Natural killer cell (primary cell): ENCODE results near the gene SCN5A. TPM values are rescaled to one million over a fixed set of nuclear protein-coding genes. Genes with fewer than 3 reads are reported as not detected.
A peak's percentile ranks its signal among the peaks of the same experiment; 100 is the strongest.

ENCODE experiments used
- ATAC-seq, 3 donors: fragments of 150-1000 bp in 2 of 3; fragments of 200-7000 bp in 1 of 3; cut with Tn5 transposase; 1 replicate in 1 of 3; 2 replicates in 2 of 3; pipeline ENCODE4 v1.10.0; 2021; ENCODE audit warnings: mild to moderate bottlenecking in 2 of 3, moderate library complexity in 2 of 3
- DNase-seq, 2 donors: peaks; one replicate each; pipeline versions ENCODE4 v3.0.0 to v3.0.0-alpha.2; 2013 to 2021; ENCODE audit warnings: mixed read lengths in 1 of 2
- H3K27ac ChIP-seq: one replicate; pipeline ENCODE4 v1.5.1; 2013; ENCODE audit warnings: mild to moderate bottlenecking, low read length
- H3K27me3 ChIP-seq: one replicate; pipeline ENCODE4 v1.6.1; 2013; ENCODE audit warnings: low read length; ENCODE audit not compliant: control insufficient read depth, insufficient read depth
- H3K36me3 ChIP-seq: one replicate; pipeline ENCODE4 v1.6.1; 2013; ENCODE audit warnings: low read length; ENCODE audit not compliant: control insufficient read depth, insufficient read depth
- H3K4me1 ChIP-seq: one replicate; pipeline ENCODE4 v1.6.1; 2013; ENCODE audit warnings: low read length; ENCODE audit not compliant: control insufficient read depth, insufficient read depth
- H3K4me3 ChIP-seq: one replicate; pipeline ENCODE4 v1.5.1; 2013; ENCODE audit warnings: low read length
- H3K9me3 ChIP-seq: one replicate; pipeline ENCODE4 v1.6.1; 2013; ENCODE audit warnings: low read length; ENCODE audit not compliant: control insufficient read depth, insufficient read depth
- H3K27ac Mint-ChIP-seq, 2 donors: one replicate each; pipeline ENCODE4 v1.8.0; 2022; ENCODE audit warnings: mild to moderate bottlenecking in 2 of 2, mixed read lengths in 2 of 2, moderate library complexity in 1 of 2
- H3K27me3 Mint-ChIP-seq, 2 donors: one replicate each; pipeline ENCODE4 v1.8.0; 2022; ENCODE audit warnings: low read depth in 2 of 2, mixed read lengths in 2 of 2
- H3K36me3 Mint-ChIP-seq: one replicate; pipeline ENCODE4 v1.8.0; 2022; ENCODE audit warnings: mixed read lengths
- H3K4me1 Mint-ChIP-seq, 2 donors: one replicate each; pipeline ENCODE4 v1.8.0; 2022; ENCODE audit warnings: mixed read lengths in 2 of 2
- H3K4me3 Mint-ChIP-seq: one replicate; pipeline ENCODE4 v1.8.0; 2022; ENCODE audit warnings: mild to moderate bottlenecking, moderate library complexity, mixed read lengths
- H3K9me3 Mint-ChIP-seq, 2 donors: one replicate each; pipeline ENCODE4 v1.8.0; 2022; ENCODE audit warnings: mixed read lengths in 2 of 2
- WGBS: methylation state at CpG from one replicate; pipeline ENCODE4 v1.1.7; 2013; ENCODE audit warnings: missing lambda C conversion rate; ENCODE audit not compliant: insufficient coverage; 5-methylcytosine and 5-hydroxymethylcytosine counted together
- intact Hi-C: fragments of 100-400 bp; cut with micrococcal nuclease; formaldehyde crosslinking; loops from one replicate; pipeline ENCODE4 v1.14.2; 2022
- total RNA-seq, 4 donors: library from RNA; stranded (reverse); fragments of 120-200 nt in 1 of 4; gene quantifications; one replicate each; pipeline versions ENCODE4 v1.2.3 to v1.2.4, GENCODE V29; 2013 to 2022
- TF ChIP-seq, protein P1 (sequence below): fragments of 200-600 bp; IDR thresholded peaks from one replicate; pipeline ENCODE4 v1.8.0; 2022; ENCODE audit warnings: antibody characterized with exemption

SCN5A gene
- total RNA-seq, 3 donors from 2014 or later (not counting 1 experiment from before 2014, with no cell fraction given) = 0.50 TPM; not detected in 2

DNA sequence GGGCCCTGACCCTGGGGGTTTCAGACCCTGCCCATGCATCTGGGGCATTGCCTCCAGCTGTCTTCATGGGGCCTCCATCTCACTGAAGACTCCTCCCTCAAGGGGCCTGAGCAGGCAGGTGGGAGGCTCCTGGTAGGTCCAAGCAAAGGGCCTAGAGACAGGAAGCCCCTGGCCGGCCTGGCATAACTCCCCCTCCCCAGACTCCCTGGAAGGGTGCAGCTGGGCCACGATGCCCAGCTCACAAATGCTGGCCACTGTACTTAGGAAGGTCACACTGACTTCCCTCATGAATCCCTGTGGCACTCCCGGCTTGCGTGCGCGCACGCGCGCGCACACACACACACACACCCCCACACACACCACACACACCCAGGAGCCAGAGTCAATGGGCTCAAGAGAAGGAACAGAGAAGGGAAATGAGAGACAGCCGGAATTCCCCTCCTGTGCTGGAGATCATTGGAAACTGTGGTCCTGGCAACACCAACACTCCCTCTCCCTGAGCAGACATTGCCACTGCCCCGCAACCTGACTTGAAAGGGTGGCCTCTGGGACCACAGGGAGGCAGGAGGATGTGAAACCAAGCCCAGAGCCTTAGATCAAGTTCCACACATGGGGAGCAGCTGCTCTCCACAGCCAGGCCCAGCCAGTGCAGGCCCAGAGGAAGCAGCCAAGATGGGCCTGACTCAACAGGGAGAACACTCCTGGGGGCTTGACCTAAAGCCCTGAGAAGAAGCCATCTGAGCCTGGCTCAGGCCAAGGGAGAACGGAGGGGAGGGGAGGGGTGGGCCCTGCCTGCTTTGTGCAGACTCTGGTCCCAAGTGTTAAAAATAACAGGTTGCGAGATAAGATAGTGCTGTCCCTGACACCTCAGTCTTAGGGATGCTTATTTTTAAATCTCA lies 69.7 kb downstream of the SCN5A start:
- Histone ChIP-seq H3K36me3 (no peaks in the 10 kb centered on the region), H3K27me3 (no peaks in the 10 kb centered on the region), H3K4me3 (no peak overlapping the region), H3K27ac (no peak overlapping the region), H3K9me3 (no peaks in the 10 kb centered on the region), H3K4me1 (no peaks in the 10 kb centered on the region)
- no peaks in the 10 kb centered on the region for H3K27me3 Mint-ChIP-seq
- no peaks in the 10 kb centered on the region for H3K4me1 Mint-ChIP-seq
- H3K9me3 Mint-ChIP-seq = no peaks in the 10 kb centered on the region
- WGBS = 67% methylated on average over 10 of the region's 14 CpGs
- no peaks in the 10 kb centered on the region for H3K36me3 Mint-ChIP-seq
- TF ChIP-seq, protein P1, sequence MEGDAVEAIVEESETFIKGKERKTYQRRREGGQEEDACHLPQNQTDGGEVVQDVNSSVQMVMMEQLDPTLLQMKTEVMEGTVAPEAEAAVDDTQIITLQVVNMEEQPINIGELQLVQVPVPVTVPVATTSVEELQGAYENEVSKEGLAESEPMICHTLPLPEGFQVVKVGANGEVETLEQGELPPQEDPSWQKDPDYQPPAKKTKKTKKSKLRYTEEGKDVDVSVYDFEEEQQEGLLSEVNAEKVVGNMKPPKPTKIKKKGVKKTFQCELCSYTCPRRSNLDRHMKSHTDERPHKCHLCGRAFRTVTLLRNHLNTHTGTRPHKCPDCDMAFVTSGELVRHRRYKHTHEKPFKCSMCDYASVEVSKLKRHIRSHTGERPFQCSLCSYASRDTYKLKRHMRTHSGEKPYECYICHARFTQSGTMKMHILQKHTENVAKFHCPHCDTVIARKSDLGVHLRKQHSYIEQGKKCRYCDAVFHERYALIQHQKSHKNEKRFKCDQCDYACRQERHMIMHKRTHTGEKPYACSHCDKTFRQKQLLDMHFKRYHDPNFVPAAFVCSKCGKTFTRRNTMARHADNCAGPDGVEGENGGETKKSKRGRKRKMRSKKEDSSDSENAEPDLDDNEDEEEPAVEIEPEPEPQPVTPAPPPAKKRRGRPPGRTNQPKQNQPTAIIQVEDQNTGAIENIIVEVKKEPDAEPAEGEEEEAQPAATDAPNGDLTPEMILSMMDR = no peak
- no peak overlapping the region for H3K4me3 Mint-ChIP-seq
- DNase-seq (peak in 1 of 2 donors; percentile 3), ATAC-seq (no peak)
- intact Hi-C loops = no loop called here
- H3K27ac Mint-ChIP-seq = no peak overlapping the region

DNA sequence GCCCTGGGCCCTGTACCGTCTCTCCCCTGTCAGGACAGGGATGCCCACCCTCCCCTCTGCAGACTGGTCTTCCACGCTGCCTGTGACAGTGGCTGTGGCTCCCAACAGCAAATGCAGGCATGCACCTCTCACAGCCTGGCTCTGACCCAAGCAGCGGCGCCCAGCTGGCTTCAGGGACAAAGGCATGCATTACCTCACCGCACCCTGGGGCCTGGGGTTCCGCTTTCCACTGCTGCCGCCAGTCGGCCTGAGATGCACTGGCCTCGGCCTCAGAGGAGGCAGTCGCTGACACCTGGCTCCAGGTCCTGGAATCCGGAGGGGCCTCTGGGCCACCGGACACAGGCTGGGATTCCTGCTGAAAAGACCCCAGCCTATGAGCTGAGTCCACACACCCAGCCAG lies 70.3 kb downstream of the SCN5A start:
- intact Hi-C loops = no loop called here
- Histone ChIP-seq H3K27me3 (no peaks in the 10 kb centered on the region), H3K4me1 (no peaks in the 10 kb centered on the region), H3K4me3 (no peak overlapping the region), H3K9me3 (no peaks in the 10 kb centered on the region), H3K27ac (no peak overlapping the region), H3K36me3 (no peaks in the 10 kb centered on the region)
- H3K36me3 Mint-ChIP-seq = no peaks in the 10 kb centered on the region
- ATAC-seq (no peak), DNase-seq (peak in 1 of 2 donors; percentile 1)
- H3K4me3 Mint-ChIP-seq = no peak overlapping the region
- H3K4me1 Mint-ChIP-seq = no peaks in the 10 kb centered on the region
- H3K27me3 Mint-ChIP-seq = no peaks in the 10 kb centered on the region
- H3K9me3 Mint-ChIP-seq = no peaks in the 10 kb centered on the region
- WGBS = 91% methylated on average over 12 of the region's 12 CpGs
- TF ChIP-seq, protein P1 = no peak
- no peak overlapping the region for H3K27ac Mint-ChIP-seq

DNA sequence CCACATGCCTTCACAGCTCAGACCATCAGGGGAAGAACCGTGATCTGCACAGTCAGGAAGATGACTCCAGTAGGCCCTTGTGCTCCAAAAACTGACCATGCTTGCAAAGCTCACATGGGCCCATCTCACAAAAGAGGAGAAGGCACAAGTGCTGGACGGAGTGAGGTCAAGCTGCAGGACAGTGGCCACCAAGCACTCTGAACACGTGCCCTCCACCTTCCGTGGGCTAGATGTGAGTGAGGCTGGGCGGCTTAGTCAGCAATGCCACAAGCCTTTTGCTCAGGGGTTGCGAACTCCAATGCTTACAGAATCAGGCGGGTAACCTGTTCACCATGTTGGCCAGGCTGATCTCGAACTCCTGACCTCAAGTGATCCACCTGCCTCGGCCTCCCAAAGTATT lies 70.9 kb downstream of the SCN5A start:
- TF ChIP-seq, protein P1 = no peak
- intact Hi-C loops = no loop called here
- 81% methylated on average over 9 of the region's 9 CpGs for WGBS
- no peaks in the 10 kb centered on the region for H3K9me3 ChIP-seq
- Mint-ChIP-seq H3K9me3 (no peaks in the 10 kb centered on the region), H3K27ac (no peak overlapping the region), H3K4me1 (no peaks in the 10 kb centered on the region), H3K4me3 (no peak overlapping the region), H3K36me3 (no peaks in the 10 kb centered on the region), H3K27me3 (no peaks in the 10 kb centered on the region)
- H3K4me1 ChIP-seq = no peaks in the 10 kb centered on the region
- H3K36me3 ChIP-seq = no peaks in the 10 kb centered on the region
- DNase-seq (peak in 1 of 2 donors; percentile 1), ATAC-seq (no peak)
- H3K27ac ChIP-seq = no peak overlapping the region
- H3K4me3 ChIP-seq = no peak overlapping the region
- no peaks in the 10 kb centered on the region for H3K27me3 ChIP-seq
